ENCODE results near the gene DIPK1A. TPM values are rescaled to one million over a fixed set of nuclear protein-coding genes. Genes with fewer than 3 reads are reported as not detected.

Gene DIPK1A
- polyA plus RNA-seq, 1 donor from 2014 or later: 10.0 TPM

DNA sequence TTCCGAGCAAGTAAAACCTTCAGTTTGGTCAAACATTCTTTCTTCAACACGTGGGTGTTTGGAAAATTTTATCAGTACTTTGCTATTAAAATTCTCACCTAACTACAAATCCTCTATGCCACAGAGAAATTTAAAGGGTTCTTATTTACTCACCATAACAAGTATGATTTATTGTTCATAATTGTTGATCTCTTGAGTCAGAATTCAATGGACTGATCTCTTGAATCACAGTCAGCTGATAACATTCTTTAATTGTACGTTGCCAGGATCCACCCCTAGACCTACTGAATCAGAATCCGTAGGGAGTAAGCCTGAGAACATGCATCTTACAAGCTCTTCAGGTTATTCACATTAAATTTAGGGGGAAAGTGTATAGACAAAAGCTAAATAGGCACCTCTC, 51.2 kb downstream of the DIPK1A start:
- H3K4me2 ChIP-seq (ENCODE audit: low read length): no peak overlapping the region
- no peaks in the 10 kb centered on the region for H4K20me1 ChIP-seq (ENCODE audit: insufficient read depth)
- no peak overlapping the region for H2AFZ ChIP-seq (ENCODE audit: low read depth, low read length)
- no peak overlapping the region for H3K4me3 ChIP-seq (ENCODE audit: low read length)
- no peaks in the 10 kb centered on the region for H3K36me3 ChIP-seq (ENCODE audit: insufficient read depth, low read length)
- H3K27me3 ChIP-seq (ENCODE audit: insufficient read depth, low read depth, low read length): no peaks in the 10 kb centered on the region
- H3K9me3 ChIP-seq (ENCODE audit: low read length): no peaks in the 10 kb centered on the region
- TF ChIP-seq POLR2AphosphoS5 (IDR thresholded peaks at IDR 0.05) (no peak), TAF1 (IDR thresholded peaks at IDR 0.05; ENCODE audit: low read depth) (no peak), EP300 (conservative IDR thresholded peaks at IDR 0.05; ENCODE audit: poor library complexity, severe bottlenecking) (no peak), EZH2 (IDR thresholded peaks at IDR 0.05; ENCODE audit: borderline replicate concordance, insufficient read depth, low read length, poor library complexity, severe bottlenecking) (no peak), RAD21 (conservative IDR thresholded peaks at IDR 0.05) (no peak), MXI1 (conservative IDR thresholded peaks at IDR 0.05; ENCODE audit: poor library complexity, severe bottlenecking) (no peak), SMC3 (conservative IDR thresholded peaks at IDR 0.05; ENCODE audit: poor library complexity) (no peak)
- TF ChIP-seq, protein P1, sequence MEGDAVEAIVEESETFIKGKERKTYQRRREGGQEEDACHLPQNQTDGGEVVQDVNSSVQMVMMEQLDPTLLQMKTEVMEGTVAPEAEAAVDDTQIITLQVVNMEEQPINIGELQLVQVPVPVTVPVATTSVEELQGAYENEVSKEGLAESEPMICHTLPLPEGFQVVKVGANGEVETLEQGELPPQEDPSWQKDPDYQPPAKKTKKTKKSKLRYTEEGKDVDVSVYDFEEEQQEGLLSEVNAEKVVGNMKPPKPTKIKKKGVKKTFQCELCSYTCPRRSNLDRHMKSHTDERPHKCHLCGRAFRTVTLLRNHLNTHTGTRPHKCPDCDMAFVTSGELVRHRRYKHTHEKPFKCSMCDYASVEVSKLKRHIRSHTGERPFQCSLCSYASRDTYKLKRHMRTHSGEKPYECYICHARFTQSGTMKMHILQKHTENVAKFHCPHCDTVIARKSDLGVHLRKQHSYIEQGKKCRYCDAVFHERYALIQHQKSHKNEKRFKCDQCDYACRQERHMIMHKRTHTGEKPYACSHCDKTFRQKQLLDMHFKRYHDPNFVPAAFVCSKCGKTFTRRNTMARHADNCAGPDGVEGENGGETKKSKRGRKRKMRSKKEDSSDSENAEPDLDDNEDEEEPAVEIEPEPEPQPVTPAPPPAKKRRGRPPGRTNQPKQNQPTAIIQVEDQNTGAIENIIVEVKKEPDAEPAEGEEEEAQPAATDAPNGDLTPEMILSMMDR (IDR thresholded peaks at IDR 0.05; ENCODE audit: poor library complexity, severe bottlenecking): no peak
- TF ChIP-seq, protein P2, sequence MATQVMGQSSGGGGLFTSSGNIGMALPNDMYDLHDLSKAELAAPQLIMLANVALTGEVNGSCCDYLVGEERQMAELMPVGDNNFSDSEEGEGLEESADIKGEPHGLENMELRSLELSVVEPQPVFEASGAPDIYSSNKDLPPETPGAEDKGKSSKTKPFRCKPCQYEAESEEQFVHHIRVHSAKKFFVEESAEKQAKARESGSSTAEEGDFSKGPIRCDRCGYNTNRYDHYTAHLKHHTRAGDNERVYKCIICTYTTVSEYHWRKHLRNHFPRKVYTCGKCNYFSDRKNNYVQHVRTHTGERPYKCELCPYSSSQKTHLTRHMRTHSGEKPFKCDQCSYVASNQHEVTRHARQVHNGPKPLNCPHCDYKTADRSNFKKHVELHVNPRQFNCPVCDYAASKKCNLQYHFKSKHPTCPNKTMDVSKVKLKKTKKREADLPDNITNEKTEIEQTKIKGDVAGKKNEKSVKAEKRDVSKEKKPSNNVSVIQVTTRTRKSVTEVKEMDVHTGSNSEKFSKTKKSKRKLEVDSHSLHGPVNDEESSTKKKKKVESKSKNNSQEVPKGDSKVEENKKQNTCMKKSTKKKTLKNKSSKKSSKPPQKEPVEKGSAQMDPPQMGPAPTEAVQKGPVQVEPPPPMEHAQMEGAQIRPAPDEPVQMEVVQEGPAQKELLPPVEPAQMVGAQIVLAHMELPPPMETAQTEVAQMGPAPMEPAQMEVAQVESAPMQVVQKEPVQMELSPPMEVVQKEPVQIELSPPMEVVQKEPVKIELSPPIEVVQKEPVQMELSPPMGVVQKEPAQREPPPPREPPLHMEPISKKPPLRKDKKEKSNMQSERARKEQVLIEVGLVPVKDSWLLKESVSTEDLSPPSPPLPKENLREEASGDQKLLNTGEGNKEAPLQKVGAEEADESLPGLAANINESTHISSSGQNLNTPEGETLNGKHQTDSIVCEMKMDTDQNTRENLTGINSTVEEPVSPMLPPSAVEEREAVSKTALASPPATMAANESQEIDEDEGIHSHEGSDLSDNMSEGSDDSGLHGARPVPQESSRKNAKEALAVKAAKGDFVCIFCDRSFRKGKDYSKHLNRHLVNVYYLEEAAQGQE (IDR thresholded peaks at IDR 0.05; ENCODE audit: borderline replicate concordance): no peak
- no peaks in the 10 kb centered on the region for H3K79me2 ChIP-seq (replicated peaks; ENCODE audit: insufficient read depth, low read length)
- no peak overlapping the region for H3K27ac ChIP-seq (ENCODE audit: low read length)
- H3K9me2 ChIP-seq (ENCODE audit: insufficient read depth, low read length): no peaks in the 10 kb centered on the region
- no peak overlapping the region for H3K9ac ChIP-seq (ENCODE audit: low read length)
- H3F3A ChIP-seq (ENCODE audit: insufficient read depth, low read length, poor library complexity, severe bottlenecking): no peaks in the 10 kb centered on the region

DNA sequence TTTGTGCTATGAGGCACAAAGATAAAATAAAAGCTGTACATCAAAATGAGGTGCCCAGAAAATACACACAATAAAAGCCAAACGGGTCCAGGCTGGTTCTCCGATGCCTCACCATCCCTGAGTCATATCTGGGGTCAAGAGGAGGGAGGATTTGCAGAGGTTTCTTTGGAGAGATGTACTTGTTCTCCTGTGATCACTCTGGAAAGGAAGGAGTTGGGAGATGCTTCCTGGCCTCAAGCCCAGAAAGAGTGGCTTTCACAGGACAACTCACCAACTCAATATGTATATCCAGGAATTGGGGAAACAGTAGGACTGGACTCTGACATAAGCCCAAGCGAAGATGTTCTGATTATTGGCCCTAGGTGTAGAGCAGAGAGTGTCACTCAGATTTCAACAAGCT, 51.9 kb downstream of the DIPK1A start:
- Histone ChIP-seq H3K36me3 (ENCODE audit: insufficient read depth, low read length) (no peaks in the 10 kb centered on the region), H3K9ac (ENCODE audit: low read length) (no peak overlapping the region), H3K79me2 (replicated peaks; ENCODE audit: insufficient read depth, low read length) (no peaks in the 10 kb centered on the region), H3K4me2 (ENCODE audit: low read length) (no peak overlapping the region), H3K27me3 (ENCODE audit: insufficient read depth, low read depth, low read length) (no peaks in the 10 kb centered on the region), H3K9me3 (ENCODE audit: low read length) (no peaks in the 10 kb centered on the region), H3K9me2 (ENCODE audit: insufficient read depth, low read length) (no peaks in the 10 kb centered on the region), H4K20me1 (ENCODE audit: insufficient read depth) (no peaks in the 10 kb centered on the region), H3F3A (ENCODE audit: insufficient read depth, low read length, poor library complexity, severe bottlenecking) (no peaks in the 10 kb centered on the region), H3K4me3 (ENCODE audit: low read length) (no peak overlapping the region), H2AFZ (ENCODE audit: low read depth, low read length) (no peak overlapping the region), H3K27ac (ENCODE audit: low read length) (no peak overlapping the region)
- no peak for TF ChIP-seq MXI1 (conservative IDR thresholded peaks at IDR 0.05; ENCODE audit: poor library complexity, severe bottlenecking)
- TF ChIP-seq, protein P1 (IDR thresholded peaks at IDR 0.05; ENCODE audit: poor library complexity, severe bottlenecking): no peak

All from neural cell (in vitro differentiated cells).